GM10847 (cell line): ENCODE measurements around the gene BAIAP3.

Experiments used
- POLR2A ChIP-seq: IDR thresholded peaks from 2 replicates; pipeline ENCODE4 v1.6.1; 2011; ENCODE audit not compliant: insufficient read length; ENCODE audit errors: extremely low read depth

Gene BAIAP3

DNA sequence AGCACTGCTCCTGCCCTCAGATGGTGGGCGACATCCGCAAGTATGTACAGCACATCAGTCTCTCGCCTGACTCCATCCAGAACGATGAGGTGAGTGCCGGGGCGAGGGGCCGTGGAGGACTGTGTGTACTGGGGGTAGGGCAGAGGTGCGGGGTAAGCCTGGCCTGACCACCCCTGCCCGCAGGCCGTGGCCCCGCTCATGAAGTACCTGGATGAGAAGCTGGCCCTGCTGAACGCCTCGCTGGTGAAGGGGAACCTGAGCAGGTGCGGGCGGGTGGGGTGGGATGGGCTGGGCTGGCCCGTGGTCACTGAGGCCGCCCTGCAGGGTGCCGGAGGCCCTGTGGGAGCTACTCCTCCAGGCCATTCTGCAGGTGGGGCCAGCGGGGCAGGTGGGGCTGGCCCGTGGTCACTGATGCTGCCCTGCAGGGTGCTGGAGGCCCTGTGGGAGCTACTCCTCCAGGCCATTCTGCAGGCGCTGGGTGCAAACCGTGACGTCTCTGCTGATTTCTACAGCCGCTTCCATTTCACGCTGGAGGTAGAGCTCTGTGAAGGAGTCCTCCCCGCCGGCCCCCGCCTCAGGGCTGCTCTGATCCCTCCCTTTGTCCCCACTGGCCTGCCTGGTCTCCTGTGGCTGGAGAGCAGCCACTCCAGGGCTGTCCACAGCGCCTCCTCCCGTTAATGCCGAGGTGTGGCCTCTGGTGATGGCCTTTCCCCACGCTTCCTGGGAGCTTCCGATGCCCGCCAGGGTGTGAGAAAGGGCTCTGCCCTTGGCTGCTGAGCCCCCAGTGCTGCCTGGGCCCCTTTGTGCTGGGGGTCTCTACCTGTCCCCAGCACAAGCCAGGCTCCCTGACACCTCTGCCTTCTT is 13.2 kb downstream of the BAIAP3 start:
- TF ChIP-seq POLR2A, result no peak

DNA sequence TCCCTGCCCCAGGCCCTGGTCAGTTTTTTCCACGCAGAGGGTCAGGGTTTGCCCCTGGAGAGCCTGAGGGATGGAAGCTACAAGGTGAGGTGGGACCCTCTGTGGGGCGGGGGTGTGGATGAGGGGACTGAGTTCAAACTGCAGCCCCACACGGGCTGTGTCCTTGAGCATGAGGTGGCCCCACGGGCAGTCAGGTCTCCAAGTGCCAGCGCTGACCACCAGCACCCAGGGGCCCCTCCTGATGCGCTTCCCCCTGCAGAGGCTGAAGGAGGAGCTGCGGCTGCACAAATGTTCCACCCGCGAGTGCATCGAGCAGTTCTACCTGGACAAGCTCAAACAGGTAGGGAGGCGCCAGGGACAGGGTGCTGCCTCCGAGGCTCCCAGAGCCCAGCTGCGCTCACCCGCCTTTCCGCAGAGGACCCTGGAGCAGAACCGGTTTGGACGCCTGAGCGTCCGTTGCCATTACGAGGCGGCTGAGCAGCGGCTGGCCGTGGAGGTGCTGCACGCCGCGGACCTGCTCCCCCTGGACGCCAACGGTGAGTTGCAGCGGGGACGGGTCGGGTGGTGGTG is 13.9 kb downstream of the BAIAP3 start:
- TF ChIP-seq POLR2A, result no peak

DNA sequence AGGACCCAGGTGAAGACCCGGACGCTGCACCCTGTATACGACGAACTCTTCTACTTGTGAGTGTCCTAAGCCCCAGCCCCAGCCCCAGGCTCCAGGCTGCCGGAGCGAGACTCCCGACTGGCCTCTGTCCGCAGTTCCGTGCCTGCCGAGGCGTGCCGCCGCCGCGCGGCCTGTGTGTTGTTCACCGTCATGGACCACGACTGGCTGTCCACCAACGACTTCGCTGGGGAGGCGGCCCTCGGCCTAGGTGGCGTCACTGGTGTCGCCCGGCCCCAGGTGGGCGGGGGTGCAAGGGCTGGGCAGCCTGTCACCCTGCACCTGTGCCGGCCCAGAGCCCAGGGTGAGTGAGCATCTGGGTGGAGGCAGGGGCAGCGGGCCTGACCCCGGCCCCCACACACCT is 14.5 kb downstream of the BAIAP3 start:
- no peak for TF ChIP-seq POLR2A

DNA sequence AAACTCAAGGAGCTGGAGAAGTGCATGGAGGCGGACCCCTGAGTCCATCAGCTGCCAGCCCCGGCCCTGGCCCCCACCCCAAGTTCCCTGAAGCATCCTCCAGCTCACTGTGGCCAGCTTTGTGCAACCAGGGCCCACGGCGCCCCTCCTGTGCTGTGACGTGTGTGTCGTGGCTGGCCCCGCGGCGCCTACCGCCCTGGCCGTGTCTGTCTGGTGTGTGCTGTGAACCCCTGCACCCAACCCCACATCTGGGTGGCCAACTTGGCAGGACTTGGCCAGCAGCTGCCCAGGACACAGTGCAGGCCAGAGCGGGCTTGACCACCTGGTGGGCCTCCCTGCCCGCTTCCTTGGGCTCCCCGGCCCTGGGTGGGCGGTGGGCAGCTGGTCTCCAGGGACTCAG is 15.0 kb downstream of the BAIAP3 start:
- no peak for TF ChIP-seq POLR2A

DNA sequence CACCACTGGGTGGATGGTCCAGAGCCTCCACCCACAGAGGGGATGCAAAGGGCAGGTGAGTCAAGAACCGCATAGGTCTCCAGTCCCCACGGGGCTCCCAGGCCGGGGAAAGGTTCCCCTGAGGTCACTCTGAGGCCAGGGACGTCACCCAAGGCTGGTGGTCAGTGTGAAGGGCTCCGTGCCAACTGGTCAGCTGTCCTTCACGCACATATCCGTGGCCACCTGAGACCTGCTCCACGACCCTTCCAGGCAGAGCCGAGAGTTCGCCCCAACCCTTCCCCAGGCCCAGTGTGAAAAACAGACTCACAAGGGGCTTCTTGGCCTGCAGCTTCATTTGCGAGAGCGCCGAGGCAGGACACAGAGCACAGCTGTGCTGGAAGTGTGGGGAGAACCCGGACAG is 15.5 kb downstream of the BAIAP3 start:
- no peak for TF ChIP-seq POLR2A

DNA sequence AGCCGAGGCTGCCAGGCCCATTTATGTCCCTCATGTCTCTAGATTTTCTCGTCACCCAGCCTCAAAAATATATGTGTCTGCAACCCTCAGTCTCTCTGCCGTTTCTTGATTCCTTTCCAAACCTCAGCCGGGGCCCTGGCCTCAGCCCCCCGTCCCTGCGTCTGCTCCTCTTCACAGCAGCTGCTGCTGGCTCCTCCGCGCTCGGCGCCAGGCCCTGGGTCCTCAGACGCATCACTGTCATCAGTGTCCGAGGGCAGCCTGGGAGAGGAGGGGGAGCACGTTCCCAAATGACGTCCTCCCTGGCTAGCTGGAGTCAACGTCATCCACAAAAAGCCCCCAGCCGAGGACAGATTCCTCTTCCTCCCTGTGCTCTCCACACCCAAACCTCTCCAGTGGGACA is 15.9 kb downstream of the BAIAP3 start:
- no peak for TF ChIP-seq POLR2A

DNA sequence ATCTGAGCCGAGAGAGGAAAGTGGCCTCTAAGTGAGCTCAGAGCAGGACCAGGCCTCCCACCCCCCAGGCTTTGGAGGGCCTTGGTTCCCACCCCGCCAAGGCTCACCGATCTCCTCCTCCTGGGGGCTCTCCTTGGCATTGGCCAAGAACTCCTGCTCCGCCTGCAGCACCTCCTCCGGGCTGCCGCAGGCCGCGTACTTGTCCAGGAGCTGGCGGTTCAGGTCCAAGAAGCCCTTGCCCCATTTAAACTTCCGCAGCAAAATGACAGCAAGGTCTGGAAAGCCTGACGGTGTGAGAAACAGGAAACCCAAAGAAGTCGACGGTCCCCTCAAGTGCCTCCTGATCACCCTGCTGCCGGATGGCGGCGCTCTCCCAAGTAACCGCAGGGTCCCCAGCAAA is 16.5 kb downstream of the BAIAP3 start:
- TF ChIP-seq POLR2A, result no peak

DNA sequence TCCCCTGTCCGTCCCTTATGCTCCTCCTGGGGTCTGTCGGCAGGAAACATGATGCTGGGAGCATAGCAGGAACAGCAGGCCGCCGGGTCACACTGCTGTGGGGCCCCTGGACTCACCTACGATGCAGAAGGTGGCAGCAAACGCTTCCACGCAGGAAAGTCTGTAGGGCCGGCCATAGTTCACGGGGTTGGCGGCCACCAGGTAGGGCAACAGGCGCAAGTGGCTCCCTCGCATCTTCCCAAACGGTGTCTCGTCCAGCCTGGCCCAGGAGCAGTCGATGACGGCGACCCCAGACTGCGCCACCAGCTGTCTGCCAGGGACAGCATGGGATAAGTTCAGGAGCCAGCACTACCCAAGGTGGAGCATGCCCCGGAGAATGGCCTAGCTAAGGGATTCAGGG is 17.2 kb downstream of the BAIAP3 start:
- no peak for TF ChIP-seq POLR2A

DNA sequence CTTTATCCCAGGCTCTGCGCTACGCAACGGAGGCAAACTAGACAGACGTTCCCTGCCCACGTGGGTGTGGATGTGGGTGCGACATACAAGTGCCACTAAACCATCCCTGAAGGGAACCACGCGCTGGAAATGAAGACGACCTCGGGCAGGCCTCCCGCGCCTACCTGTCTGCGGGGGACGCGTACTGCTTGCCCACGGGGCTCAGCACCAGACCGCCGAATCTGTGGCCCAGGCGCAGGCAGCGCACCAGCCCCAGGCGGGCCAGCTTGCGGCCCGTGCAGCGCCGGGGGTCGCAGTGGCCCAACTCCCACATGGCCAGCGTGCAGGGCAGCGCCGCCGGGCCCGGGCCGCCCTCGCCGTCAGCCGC is 17.8 kb downstream of the BAIAP3 start:
- TF ChIP-seq POLR2A, result no peak

DNA sequence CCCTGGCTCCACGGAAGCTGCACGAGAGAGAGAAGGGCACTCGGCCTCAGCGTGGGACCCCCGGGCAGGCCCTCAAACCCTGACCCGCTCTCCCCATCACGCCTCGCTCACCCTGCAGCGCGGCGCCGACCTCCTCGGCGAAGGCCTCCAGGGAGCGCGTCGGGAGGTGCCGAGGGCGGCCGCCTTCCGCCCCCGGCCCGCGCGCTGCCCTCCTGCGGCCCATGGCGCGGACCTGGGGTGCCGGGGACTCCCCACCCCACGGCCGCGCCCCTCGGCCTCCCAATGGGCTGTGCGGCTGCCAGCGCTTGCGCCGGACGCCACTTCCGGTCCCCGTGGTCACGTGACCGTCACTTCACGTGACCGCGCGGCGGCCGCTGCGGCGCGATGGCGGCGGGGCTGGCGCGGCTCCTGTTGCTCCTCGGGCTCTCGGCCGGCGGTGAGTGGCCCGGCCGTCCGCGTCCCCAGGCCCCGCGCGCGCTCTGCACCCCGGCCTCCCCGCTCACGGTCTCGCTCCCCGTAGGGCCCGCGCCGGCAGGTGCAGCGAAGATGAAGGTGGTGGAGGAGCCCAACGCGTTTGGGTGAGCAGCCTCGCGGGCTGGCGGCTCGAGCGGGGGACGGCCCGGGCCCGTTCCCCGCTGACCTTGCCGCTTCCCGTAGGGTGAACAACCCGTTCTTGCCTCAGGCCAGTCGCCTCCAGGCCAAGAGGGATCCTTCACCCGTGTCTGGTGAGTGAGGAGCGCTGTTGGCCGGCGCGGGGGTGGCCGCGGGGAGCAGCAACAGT is 18.3 kb downstream of the BAIAP3 start, which contains the start of the genes GNPTG and TSR3:
TSS of gene GNPTG (plus strand) at position 350 of the 781 bp plus-strand sequence. CDS start at position 385, 35 bp downstream.
TSS of gene TSR3 (minus strand) at position 297 of the 781 bp plus-strand sequence. CDS start at position 223, 74 bp downstream.
- TF ChIP-seq POLR2A, result peak; percentile 89

DNA sequence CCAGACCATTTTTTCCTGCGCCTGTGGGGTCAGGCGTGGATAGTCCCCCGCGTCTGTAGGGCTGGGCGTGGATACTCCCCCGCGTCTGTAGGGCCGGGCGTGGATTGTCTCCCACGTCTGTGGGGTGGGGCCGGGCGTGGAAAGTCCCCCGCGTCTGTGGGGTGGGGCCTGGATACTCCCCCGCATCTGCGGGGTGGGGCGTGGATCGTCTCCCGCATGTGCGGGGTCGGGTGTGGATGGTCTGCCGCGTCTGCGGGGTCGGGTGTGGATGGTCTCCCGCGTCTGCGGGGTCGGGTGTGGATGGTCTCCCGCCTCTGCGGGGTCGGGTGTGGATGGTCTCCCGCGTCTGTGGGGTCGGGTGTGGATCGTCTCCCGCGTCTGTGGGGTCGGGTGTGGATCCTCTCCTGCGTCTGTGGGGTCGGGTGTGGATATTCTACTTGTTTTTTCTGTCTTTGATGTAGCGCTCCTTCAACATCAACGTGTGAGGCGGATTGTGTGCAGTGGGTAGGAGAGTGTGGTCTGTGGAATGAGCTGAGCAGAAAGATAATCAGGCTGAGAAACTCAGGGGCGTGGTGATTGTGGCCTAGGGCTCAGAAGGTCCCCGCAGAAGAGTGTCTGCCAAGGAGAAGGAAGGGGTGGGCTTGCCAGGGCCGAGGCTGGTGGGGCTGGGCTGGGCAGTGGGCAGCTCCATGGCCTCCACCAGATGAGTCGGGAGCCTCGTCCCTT is 21.5 kb downstream of the BAIAP3 start:
- no peak for TF ChIP-seq POLR2A

DNA sequence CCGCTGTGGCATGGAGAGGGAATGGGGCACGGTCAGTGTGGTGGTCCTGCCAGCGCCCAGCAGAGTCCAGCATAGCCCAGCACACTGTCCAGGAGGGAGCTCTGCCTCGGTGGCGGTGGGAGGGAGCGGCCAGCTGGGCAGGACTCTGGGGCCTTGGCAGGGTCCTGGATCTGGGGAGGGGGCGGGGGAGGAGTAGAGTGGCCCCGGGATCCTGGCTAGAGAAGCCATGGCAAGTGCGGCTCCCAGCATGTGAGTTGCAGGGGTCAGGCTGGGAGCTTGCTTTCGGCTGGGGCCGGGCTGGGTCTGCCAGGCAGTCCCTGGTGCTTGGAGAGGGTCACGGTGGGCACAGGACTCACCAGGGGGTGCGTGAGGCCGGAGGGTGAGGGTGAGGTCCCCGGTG is 22.1 kb downstream of the BAIAP3 start:
- no peak for TF ChIP-seq POLR2A

DNA sequence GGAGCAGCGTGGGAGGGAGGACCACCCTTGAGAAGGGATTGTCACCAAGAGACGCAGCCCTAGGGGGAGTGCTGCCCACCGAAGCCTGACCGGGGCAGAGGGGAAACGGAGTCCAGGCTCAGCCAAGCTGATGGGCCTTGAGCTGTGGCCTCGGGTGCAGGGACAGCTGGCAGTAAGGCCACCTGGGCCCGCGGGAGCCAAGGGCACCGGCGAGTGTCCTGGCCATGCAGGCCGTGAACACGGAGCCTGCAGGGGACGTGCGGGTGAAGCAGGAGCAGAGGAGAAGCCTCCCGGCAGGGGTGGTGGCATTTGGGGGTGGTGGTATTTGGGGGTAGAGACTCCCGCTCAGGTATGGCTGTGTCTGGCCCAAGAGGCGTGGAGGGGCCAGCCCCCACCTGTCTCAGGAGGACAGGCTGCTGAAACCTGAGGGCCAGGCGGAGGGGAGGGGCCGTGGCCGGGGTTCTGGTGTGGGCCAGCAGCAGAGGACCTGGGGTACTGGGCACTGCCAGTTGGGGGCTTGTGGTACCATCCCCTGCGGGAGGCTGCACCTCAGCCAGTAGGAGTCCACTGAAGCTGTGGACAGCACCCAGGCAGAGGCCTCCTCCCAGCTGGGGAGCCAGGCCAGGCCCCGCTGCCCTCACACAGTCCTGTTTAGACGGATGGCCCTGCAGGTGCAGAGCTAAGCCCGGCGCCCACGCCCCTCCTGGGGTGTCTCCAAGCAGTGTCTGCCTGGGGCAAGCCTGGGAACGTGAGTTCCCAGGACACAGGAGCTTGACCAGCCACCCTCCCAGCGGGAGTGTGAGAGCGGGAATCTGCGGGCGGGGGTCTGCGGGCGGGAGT is 22.8 kb downstream of the BAIAP3 start:
- TF ChIP-seq POLR2A, result no peak

DNA sequence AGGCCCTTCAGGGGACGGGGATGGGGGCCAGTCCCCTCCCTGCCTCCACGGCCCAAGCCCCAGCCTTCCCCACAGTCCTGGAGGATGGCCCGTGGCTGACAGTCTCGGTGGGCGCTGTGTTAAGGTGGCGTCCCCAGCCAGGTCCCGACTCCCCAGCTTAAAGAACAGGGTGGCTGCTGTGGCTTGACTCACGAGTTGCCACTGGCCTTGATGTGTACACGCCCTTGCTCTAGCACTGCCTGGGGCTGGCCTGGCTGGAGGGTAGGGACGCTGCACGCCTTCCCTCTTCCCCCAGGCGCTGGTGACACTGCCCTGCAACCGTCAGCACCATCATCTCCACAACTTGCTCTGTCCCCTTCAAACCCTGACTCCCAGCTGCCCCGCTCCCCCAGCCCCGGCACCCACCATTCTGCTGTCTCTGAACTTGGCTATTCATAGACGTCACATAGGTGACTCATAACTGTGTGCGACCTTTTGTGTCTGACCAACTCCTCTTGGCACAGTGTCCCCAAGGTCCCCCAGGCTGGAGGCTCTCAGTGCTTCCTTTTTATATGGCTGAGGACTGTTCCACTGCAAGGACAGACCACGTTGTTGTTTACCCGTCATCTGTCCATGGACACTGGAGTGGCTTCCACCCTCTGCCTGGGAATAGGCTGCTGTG is 24.6 kb downstream of the BAIAP3 start:
- TF ChIP-seq POLR2A, result no peak

DNA sequence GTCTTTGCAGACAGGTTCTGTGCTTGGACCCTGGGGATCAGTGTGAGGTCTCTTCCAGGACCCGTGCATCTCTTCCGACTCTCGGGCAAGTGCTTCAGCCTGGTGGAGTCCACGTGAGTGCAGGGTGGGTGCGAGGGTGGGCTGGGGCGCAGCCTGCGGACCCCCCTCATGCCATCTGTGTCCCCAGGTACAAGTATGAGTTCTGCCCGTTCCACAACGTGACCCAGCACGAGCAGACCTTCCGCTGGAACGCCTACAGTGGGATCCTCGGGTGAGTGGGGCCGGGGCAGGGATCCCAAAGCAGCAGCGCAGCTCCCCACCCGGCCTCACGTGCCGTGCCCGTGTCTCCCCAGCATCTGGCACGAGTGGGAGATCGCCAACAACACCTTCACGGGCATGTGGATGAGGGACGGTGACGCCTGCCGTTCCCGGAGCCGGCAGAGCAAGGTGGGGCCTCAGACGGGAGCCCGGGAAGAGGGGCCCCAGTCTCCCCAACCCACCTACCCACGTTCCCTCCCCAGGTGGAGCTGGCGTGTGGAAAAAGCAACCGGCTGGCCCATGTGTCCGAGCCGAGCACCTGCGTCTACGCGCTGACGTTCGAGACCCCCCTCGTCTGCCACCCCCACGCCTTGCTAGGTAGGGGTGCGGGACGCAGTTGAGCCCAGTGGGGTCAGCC is 28.4 kb downstream of the BAIAP3 start:
- TF ChIP-seq POLR2A, result no peak
